CD14-positive monocyte (primary cell): ENCODE data around the gene LIN54. TPM values are rescaled to one million over a fixed set of nuclear protein-coding genes. Genes with fewer than 3 reads are reported as not detected.

Source experiments
- DNase-seq, 3 donors: peaks; one replicate each; pipeline ENCODE4 v3.0.0-alpha.2; 2011 to 2022
- H2AFZ ChIP-seq: 2 replicates; pipeline ENCODE4 v1.6.0; 2012; ENCODE audit warnings: mild to moderate bottlenecking, low read depth, low read length, inconsistent platforms; ENCODE audit not compliant: insufficient read depth, poor library complexity, severe bottlenecking
- H3K27ac ChIP-seq, 2 donors: 1 replicate in 1 of 2; 2 replicates in 1 of 2; pipeline ENCODE4 v1.5.1; 2012 to 2013; ENCODE audit warnings: low read length in 2 of 2, control low read depth in 1 of 2, inconsistent platforms in 1 of 2, low read depth in 1 of 2, mild to moderate bottlenecking in 1 of 2
- H3K27me3 ChIP-seq, 2 donors: one replicate each; pipeline versions ENCODE4 v1.6.0 to v1.6.1; 2011 to 2013; ENCODE audit warnings: low read length in 2 of 2; ENCODE audit not compliant: control insufficient read depth in 2 of 2, insufficient read depth in 2 of 2
- H3K36me3 ChIP-seq, 2 donors: replicated peaks in 1 of 2; 1 replicate in 1 of 2; 2 replicates in 1 of 2; pipeline versions ENCODE4 v1.5.1 to v1.6.1; 2012 to 2013; ENCODE audit warnings: low read length in 2 of 2, control low read depth in 1 of 2, inconsistent platforms in 1 of 2, mild to moderate bottlenecking in 1 of 2; ENCODE audit not compliant: insufficient read depth in 2 of 2, control insufficient read depth in 1 of 2
- H3K4me1 ChIP-seq, 2 donors: 1 replicate in 1 of 2; 2 replicates in 1 of 2; pipeline versions ENCODE4 v1.5.1 to v1.6.1; 2012 to 2013; ENCODE audit warnings: low read length in 2 of 2, control low read depth in 1 of 2, inconsistent platforms in 1 of 2, mild to moderate bottlenecking in 1 of 2, moderate library complexity in 1 of 2; ENCODE audit not compliant: insufficient read depth in 2 of 2, control insufficient read depth in 1 of 2
- H3K4me2 ChIP-seq: replicated peaks from 2 replicates; pipeline ENCODE3; 2012; ENCODE audit warnings: low read length, moderate library complexity, mild to moderate bottlenecking; ENCODE audit not compliant: poor library complexity, severe bottlenecking; ENCODE audit errors: extremely low read depth
- H3K4me3 ChIP-seq, 3 experiments: fragments of 200-600 bp in 1 of 3; sonication (generic) in 1 of 3; replicated peaks in 1 of 3; 1 replicate in 2 of 3; 2 replicates in 1 of 3; pipeline ENCODE4 v1.5.1; 2011 to 2013; ENCODE audit warnings: low read length in 3 of 3, mild to moderate bottlenecking in 3 of 3, control low read depth in 2 of 3, low read depth in 2 of 3, inconsistent platforms in 1 of 3, moderate library complexity in 1 of 3
- H3K79me2 ChIP-seq: 2 replicates; pipeline ENCODE4 v1.6.0; 2012; ENCODE audit warnings: mild to moderate bottlenecking, control low read depth, inconsistent platforms, low read length, moderate library complexity; ENCODE audit not compliant: insufficient read depth
- H3K9ac ChIP-seq: 2 replicates; pipeline ENCODE4 v1.6.0; 2017; ENCODE audit warnings: low read length, mild to moderate bottlenecking; ENCODE audit not compliant: insufficient read depth, poor library complexity, severe bottlenecking
- H3K9me3 ChIP-seq, 2 donors: replicated peaks in 1 of 2; 1 replicate in 1 of 2; 2 replicates in 1 of 2; pipeline versions ENCODE4 v1.5.1 to v1.6.1; 2012 to 2013; ENCODE audit warnings: low read length in 2 of 2, control low read depth in 1 of 2; ENCODE audit not compliant: control insufficient read depth in 1 of 2, insufficient read depth in 1 of 2
- H4K20me1 ChIP-seq: 2 replicates; pipeline ENCODE4 v1.6.0; 2012; ENCODE audit warnings: mild to moderate bottlenecking, low read length, control low read depth, moderate library complexity; ENCODE audit not compliant: insufficient read depth
- H3K27ac Mint-ChIP-seq, 7 donors: one replicate each; pipeline ENCODE4 v1.8.0; 2020; ENCODE audit warnings: mild to moderate bottlenecking in 7 of 7, mixed read lengths in 7 of 7, moderate library complexity in 6 of 7, inconsistent platforms in 2 of 7
- H3K27me3 Mint-ChIP-seq, 3 donors: one replicate each; pipeline ENCODE4 v1.8.0; 2021 to 2022; ENCODE audit warnings: low read depth in 3 of 3, mild to moderate bottlenecking in 3 of 3, mixed read lengths in 3 of 3, moderate library complexity in 3 of 3, inconsistent platforms in 1 of 3
- H3K36me3 Mint-ChIP-seq, 2 donors: one replicate each; pipeline ENCODE4 v1.8.0; 2020; ENCODE audit warnings: mixed read lengths in 2 of 2, inconsistent platforms in 1 of 2, mild to moderate bottlenecking in 1 of 2
- H3K4me1 Mint-ChIP-seq: one replicate; pipeline ENCODE4 v1.8.0; 2020; ENCODE audit warnings: mild to moderate bottlenecking, mixed read lengths
- H3K4me3 Mint-ChIP-seq, 2 donors: one replicate each; pipeline ENCODE4 v1.8.0; 2020; ENCODE audit warnings: mild to moderate bottlenecking in 2 of 2, mixed read lengths in 2 of 2, moderate library complexity in 1 of 2
- H3K9me3 Mint-ChIP-seq, 7 donors: one replicate each; pipeline ENCODE4 v1.8.0; 2020 to 2022; ENCODE audit warnings: mixed read lengths in 7 of 7, mild to moderate bottlenecking in 6 of 7, moderate library complexity in 6 of 7, inconsistent platforms in 2 of 7
- WGBS: methylation state at CpG from one replicate; pipeline ENCODE4 v1.1.5; 2013; ENCODE audit warnings: missing lambda C conversion rate; ENCODE audit not compliant: insufficient coverage; 5-methylcytosine and 5-hydroxymethylcytosine counted together
- intact Hi-C, 2 donors: fragments of 100-400 bp; cut with micrococcal nuclease; formaldehyde crosslinking; loops; one replicate each; pipeline versions ENCODE4 v1.15.0 to v1.15.1; 2023
- polyA plus RNA-seq, 3 donors: library from polyadenylated mRNA; depleted of rRNA in 1 of 3; unstranded in 2 of 3; stranded (reverse) in 1 of 3; fragments of 300-500 nt in 2 of 3; fragments of >200 nt in 1 of 3; fragmentation: Illumina TruSeq in 2 of 3; gene quantifications; 1 replicate in 2 of 3; 2 replicates in 1 of 3; pipeline ENCODE4 v1.2.3, GENCODE V29; 2012 to 2021
- TF ChIP-seq, protein P1 (sequence below): fragments of 200-600 bp; IDR thresholded peaks from one replicate; pipeline ENCODE4 v1.8.0; 2022; ENCODE audit warnings: antibody characterized with exemption, mild to moderate bottlenecking

Gene LIN54
- polyA plus RNA-seq, 3 donors = 2.9 to 6.4 (median 3.7) TPM

DNA sequence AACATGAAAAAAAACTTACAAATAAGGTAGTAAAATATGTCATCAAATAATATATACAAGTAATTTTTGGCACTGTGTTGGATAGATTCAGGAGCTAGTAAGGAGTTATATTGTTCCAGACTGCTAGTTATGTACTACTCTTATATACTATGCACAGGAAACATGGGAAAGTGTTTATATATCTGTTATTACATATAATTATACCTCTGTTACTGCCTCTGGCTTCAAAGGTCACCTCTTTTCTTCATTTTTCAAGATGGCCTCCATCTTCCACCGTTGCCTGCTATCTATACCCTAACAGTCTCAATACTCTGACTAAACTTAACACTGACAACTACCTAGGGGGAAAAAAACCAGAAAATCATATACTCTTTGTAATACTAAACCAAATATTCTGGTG lies 29.5 kb downstream of the LIN54 start:
- H3K27ac Mint-ChIP-seq = no peak overlapping the region
- Histone ChIP-seq H3K9ac (no peak overlapping the region), H3K4me2 (no peak overlapping the region), H3K36me3 (peaks cover 24 to 54% of the 10 kb centered on the region in 2 donors), H3K27me3 (no peaks in the 10 kb centered on the region), H4K20me1 (no peaks in the 10 kb centered on the region), H3K4me1 (no peaks in the 10 kb centered on the region), H3K27ac (no peak overlapping the region), H3K9me3 (no peaks in the 10 kb centered on the region), H3K79me2 (peaks cover 40% of the 10 kb centered on the region), H2AFZ (no peak overlapping the region), H3K4me3 (no peak overlapping the region)
- DNase-seq = no peak
- no peaks in the 10 kb centered on the region for H3K27me3 Mint-ChIP-seq
- peaks cover 2% of the 10 kb centered on the region for H3K4me1 Mint-ChIP-seq
- no peaks in the 10 kb centered on the region for H3K9me3 Mint-ChIP-seq
- peaks cover 30 to 36% of the 10 kb centered on the region in 2 donors for H3K36me3 Mint-ChIP-seq
- TF ChIP-seq, protein P1, sequence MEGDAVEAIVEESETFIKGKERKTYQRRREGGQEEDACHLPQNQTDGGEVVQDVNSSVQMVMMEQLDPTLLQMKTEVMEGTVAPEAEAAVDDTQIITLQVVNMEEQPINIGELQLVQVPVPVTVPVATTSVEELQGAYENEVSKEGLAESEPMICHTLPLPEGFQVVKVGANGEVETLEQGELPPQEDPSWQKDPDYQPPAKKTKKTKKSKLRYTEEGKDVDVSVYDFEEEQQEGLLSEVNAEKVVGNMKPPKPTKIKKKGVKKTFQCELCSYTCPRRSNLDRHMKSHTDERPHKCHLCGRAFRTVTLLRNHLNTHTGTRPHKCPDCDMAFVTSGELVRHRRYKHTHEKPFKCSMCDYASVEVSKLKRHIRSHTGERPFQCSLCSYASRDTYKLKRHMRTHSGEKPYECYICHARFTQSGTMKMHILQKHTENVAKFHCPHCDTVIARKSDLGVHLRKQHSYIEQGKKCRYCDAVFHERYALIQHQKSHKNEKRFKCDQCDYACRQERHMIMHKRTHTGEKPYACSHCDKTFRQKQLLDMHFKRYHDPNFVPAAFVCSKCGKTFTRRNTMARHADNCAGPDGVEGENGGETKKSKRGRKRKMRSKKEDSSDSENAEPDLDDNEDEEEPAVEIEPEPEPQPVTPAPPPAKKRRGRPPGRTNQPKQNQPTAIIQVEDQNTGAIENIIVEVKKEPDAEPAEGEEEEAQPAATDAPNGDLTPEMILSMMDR = no peak
- intact Hi-C loops = no loop called here
- WGBS = no CpG with 5 or more reads among the region's 1 CpG
- no peak overlapping the region for H3K4me3 Mint-ChIP-seq

DNA sequence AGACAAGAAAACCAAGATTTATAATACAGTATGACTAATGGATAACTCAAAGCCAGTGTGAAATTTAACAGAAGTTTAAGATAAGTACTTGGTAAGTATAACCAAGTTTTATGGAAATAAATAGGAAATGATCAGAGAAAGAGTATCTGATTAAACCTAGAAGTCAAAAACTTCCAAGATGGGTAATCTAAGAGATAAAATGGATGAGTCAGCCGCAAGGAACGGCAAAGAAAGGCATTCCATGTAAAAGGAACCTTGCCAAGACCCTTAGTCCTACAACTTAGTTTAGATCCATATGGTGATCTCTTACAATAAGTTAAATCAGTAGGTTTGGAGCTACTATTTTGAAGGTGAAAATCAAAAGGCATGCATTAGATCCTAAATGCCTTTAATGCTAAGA lies 34.8 kb downstream of the LIN54 start:
- Histone ChIP-seq H3K79me2 (no peaks in the 10 kb centered on the region), H3K4me1 (no peaks in the 10 kb centered on the region), H3K4me3 (no peak overlapping the region), H3K4me2 (no peak overlapping the region), H4K20me1 (no peaks in the 10 kb centered on the region), H3K27ac (no peak overlapping the region), H3K36me3 (peaks cover 13 to 62% of the 10 kb centered on the region in 2 donors), H3K27me3 (no peaks in the 10 kb centered on the region), H3K9ac (no peak overlapping the region), H2AFZ (no peak overlapping the region), H3K9me3 (no peaks in the 10 kb centered on the region)
- TF ChIP-seq, protein P1 = no peak
- intact Hi-C loops = no loop called here
- Mint-ChIP-seq H3K4me3 (no peak overlapping the region), H3K27ac (peak overlapping the region in 1 of 7 donors; percentile 87), H3K36me3 (peaks cover 34 to 45% of the 10 kb centered on the region in 2 donors), H3K9me3 (peaks cover 0 to 1% (median 0%) of the 10 kb centered on the region in 7 donors), H3K27me3 (no peaks in the 10 kb centered on the region), H3K4me1 (no peaks in the 10 kb centered on the region)
- no CpG with 5 or more reads among the region's 2 CpGs for WGBS
- DNase-seq = no peak
